MM.1S (cell line): ENCODE data around the gene C12orf50.

Source experiments
- EZH2 ChIP-seq: fragments of 300-600 bp; sonication (generic); optimal IDR thresholded peaks from 2 replicates; pipeline ENCODE3; 2017; ENCODE audit warnings: low read depth, mild to moderate bottlenecking, antibody characterized with exemption, low read length, mixed read lengths
- EZH2phosphoT487 ChIP-seq: fragments of 300-600 bp; sonication (generic); IDR thresholded peaks from 2 replicates; pipeline ENCODE4 v1.6.1; 2018; ENCODE audit warnings: antibody characterized with exemption, low read length
- TF ChIP-seq, protein P1 (sequence below): fragments of 300-600 bp; sonication (generic); IDR thresholded peaks from 2 replicates; pipeline ENCODE4 v1.5.1; 2016; ENCODE audit warnings: antibody characterized with exemption, low read length, mixed read lengths

- TF ChIP-seq, protein P1, sequence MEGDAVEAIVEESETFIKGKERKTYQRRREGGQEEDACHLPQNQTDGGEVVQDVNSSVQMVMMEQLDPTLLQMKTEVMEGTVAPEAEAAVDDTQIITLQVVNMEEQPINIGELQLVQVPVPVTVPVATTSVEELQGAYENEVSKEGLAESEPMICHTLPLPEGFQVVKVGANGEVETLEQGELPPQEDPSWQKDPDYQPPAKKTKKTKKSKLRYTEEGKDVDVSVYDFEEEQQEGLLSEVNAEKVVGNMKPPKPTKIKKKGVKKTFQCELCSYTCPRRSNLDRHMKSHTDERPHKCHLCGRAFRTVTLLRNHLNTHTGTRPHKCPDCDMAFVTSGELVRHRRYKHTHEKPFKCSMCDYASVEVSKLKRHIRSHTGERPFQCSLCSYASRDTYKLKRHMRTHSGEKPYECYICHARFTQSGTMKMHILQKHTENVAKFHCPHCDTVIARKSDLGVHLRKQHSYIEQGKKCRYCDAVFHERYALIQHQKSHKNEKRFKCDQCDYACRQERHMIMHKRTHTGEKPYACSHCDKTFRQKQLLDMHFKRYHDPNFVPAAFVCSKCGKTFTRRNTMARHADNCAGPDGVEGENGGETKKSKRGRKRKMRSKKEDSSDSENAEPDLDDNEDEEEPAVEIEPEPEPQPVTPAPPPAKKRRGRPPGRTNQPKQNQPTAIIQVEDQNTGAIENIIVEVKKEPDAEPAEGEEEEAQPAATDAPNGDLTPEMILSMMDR: no peak
- no peak for TF ChIP-seq EZH2
- no peak for TF ChIP-seq EZH2phosphoT487
Observed at GRCh38 chr12:87981495-87981894, 47.7 kb downstream of the C12orf50 start.
